ENCODE measurements around the gene IGF1R.

Gene IGF1R

GRCh38 chr15:98620020-98620419, 28.3 kb upstream of the IGF1R start:
- Histone ChIP-seq H2AFZ (ENCODE audit: low read depth, low read length) (no peak overlapping the region), H4K20me1 (ENCODE audit: insufficient read depth, low read length) (no peaks in the 10 kb centered on the region), H3K4me3 (ENCODE audit: low read length) (no peak overlapping the region), H3K79me2 (ENCODE audit: low read length) (no peaks in the 10 kb centered on the region), H3K4me1 (ENCODE audit: low read length) (no peaks in the 10 kb centered on the region), H3K4me2 (ENCODE audit: low read length) (no peak overlapping the region), H3K36me3 (replicated peaks; ENCODE audit: low read depth, low read length) (no peaks in the 10 kb centered on the region), H3K27me3 (ENCODE audit: low read depth, low read length) (peaks cover 50% of the 10 kb centered on the region), H3K9ac (ENCODE audit: low read length) (no peak overlapping the region), H3K9me3 (ENCODE audit: insufficient read depth, low read length) (no peaks in the 10 kb centered on the region), H3K27ac (ENCODE audit: low read length) (no peak overlapping the region)
- no peak for TF ChIP-seq EZH2phosphoT487 (IDR thresholded peaks at IDR 0.05; ENCODE audit: low read depth)
- TF ChIP-seq CTCF (IDR thresholded peaks at IDR 0.05; ENCODE audit: low read depth, low read length), result no peak

- Histone ChIP-seq H4K20me1 (ENCODE audit: insufficient read depth, low read length) (no peaks in the 10 kb centered on the region), H3K27me3 (ENCODE audit: low read depth, low read length) (peaks cover 53% of the 10 kb centered on the region), H3K4me2 (ENCODE audit: low read length) (no peak overlapping the region), H3K4me3 (ENCODE audit: low read length) (no peak overlapping the region), H2AFZ (ENCODE audit: low read depth, low read length) (no peak overlapping the region), H3K27ac (ENCODE audit: low read length) (no peak overlapping the region), H3K36me3 (replicated peaks; ENCODE audit: low read depth, low read length) (no peaks in the 10 kb centered on the region), H3K79me2 (ENCODE audit: low read length) (no peaks in the 10 kb centered on the region), H3K9ac (ENCODE audit: low read length) (no peak overlapping the region), H3K9me3 (ENCODE audit: insufficient read depth, low read length) (no peaks in the 10 kb centered on the region), H3K4me1 (ENCODE audit: low read length) (no peaks in the 10 kb centered on the region)
- TF ChIP-seq CTCF (IDR thresholded peaks at IDR 0.05; ENCODE audit: low read depth, low read length), result no peak
These were observed 27.3 kb upstream of the IGF1R start for GRCh38 chr15:98621021-98621420.

GRCh38 chr15:98625614-98626013, 22.7 kb upstream of the IGF1R start:
- Histone ChIP-seq H3K4me3 (ENCODE audit: low read length) (no peak overlapping the region), H2AFZ (ENCODE audit: low read depth, low read length) (no peak overlapping the region), H3K36me3 (replicated peaks; ENCODE audit: low read depth, low read length) (no peaks in the 10 kb centered on the region), H3K27me3 (ENCODE audit: low read depth, low read length) (peaks cover 52% of the 10 kb centered on the region), H3K9me3 (ENCODE audit: insufficient read depth, low read length) (no peaks in the 10 kb centered on the region), H4K20me1 (ENCODE audit: insufficient read depth, low read length) (no peaks in the 10 kb centered on the region), H3K4me2 (ENCODE audit: low read length) (no peak overlapping the region), H3K4me1 (ENCODE audit: low read length) (no peaks in the 10 kb centered on the region), H3K9ac (ENCODE audit: low read length) (no peak overlapping the region), H3K27ac (ENCODE audit: low read length) (no peak overlapping the region), H3K79me2 (ENCODE audit: low read length) (no peaks in the 10 kb centered on the region)
- TF ChIP-seq CTCF (IDR thresholded peaks at IDR 0.05; ENCODE audit: low read depth, low read length) (no peak), EZH2phosphoT487 (IDR thresholded peaks at IDR 0.05; ENCODE audit: low read depth) (no peak)

GRCh38 chr15:98626153-98626552, 22.2 kb upstream of the IGF1R start:
- H3K4me2 ChIP-seq (ENCODE audit: low read length), result no peak overlapping the region
- no peak overlapping the region for H3K9ac ChIP-seq (ENCODE audit: low read length)
- no peaks in the 10 kb centered on the region for H3K79me2 ChIP-seq (ENCODE audit: low read length)
- H4K20me1 ChIP-seq (ENCODE audit: insufficient read depth, low read length), result no peaks in the 10 kb centered on the region
- TF ChIP-seq CTCF (IDR thresholded peaks at IDR 0.05; ENCODE audit: low read depth, low read length) (no peak), EZH2phosphoT487 (IDR thresholded peaks at IDR 0.05; ENCODE audit: low read depth) (no peak)
- H3K9me3 ChIP-seq (ENCODE audit: insufficient read depth, low read length), result no peaks in the 10 kb centered on the region
- H2AFZ ChIP-seq (ENCODE audit: low read depth, low read length), result no peak overlapping the region
- H3K4me3 ChIP-seq (ENCODE audit: low read length), result no peak overlapping the region
- H3K27ac ChIP-seq (ENCODE audit: low read length), result no peak overlapping the region
- H3K4me1 ChIP-seq (ENCODE audit: low read length), result no peaks in the 10 kb centered on the region
- peaks cover 53% of the 10 kb centered on the region for H3K27me3 ChIP-seq (ENCODE audit: low read depth, low read length)
- H3K36me3 ChIP-seq (replicated peaks; ENCODE audit: low read depth, low read length), result no peaks in the 10 kb centered on the region
